Nephron progenitor cell (in vitro differentiated cells): ENCODE results near the gene QSOX1.

Experiments
- DNase-seq: peaks from one replicate; pipeline ENCODE4 v3.0.0; 2021
- H3K27ac Mint-ChIP-seq: 2 replicates; pipeline ENCODE4 v1.8.0; 2021; ENCODE audit warnings: mild to moderate bottlenecking, moderate library complexity, mixed read lengths
- H3K27me3 Mint-ChIP-seq: 2 replicates; pipeline ENCODE4 v1.8.0; 2021; ENCODE audit warnings: mild to moderate bottlenecking, low read depth, mixed read lengths; ENCODE audit not compliant: poor library complexity
- H3K36me3 Mint-ChIP-seq: 2 replicates; pipeline ENCODE4 v1.8.0; 2021; ENCODE audit warnings: low read depth, mixed read lengths
- H3K4me1 Mint-ChIP-seq: 2 replicates; pipeline ENCODE4 v1.8.0; 2021; ENCODE audit warnings: mixed read lengths
- H3K4me3 Mint-ChIP-seq: 2 replicates; pipeline ENCODE4 v1.8.0; 2021; ENCODE audit warnings: mild to moderate bottlenecking, moderate library complexity, mixed read lengths
- H3K9me3 Mint-ChIP-seq: 2 replicates; pipeline ENCODE4 v1.8.0; 2021; ENCODE audit warnings: mild to moderate bottlenecking, moderate library complexity, mixed read lengths
- CTCF ChIP-seq: fragments of 200-600 bp; sonication (generic); IDR thresholded peaks from 2 replicates; pipeline ENCODE4 v1.5.0; 2021; ENCODE audit warnings: antibody characterized with exemption

Gene QSOX1

GRCh38 chr1:180192172-180192571 is 37.5 kb downstream of the QSOX1 start:
- Mint-ChIP-seq H3K36me3 (peaks cover 41% of the 10 kb centered on the region), H3K9me3 (no peaks in the 10 kb centered on the region), H3K27ac (peak overlapping the region; percentile 52), H3K4me1 (peaks cover 10% of the 10 kb centered on the region), H3K4me3 (no peak overlapping the region), H3K27me3 (peaks cover 17% of the 10 kb centered on the region)
- DNase-seq: no peak
- no peak for TF ChIP-seq CTCF

- Mint-ChIP-seq H3K9me3 (no peaks in the 10 kb centered on the region), H3K4me1 (peaks cover 10% of the 10 kb centered on the region), H3K4me3 (no peak overlapping the region), H3K27ac (no peak overlapping the region), H3K36me3 (peaks cover 41% of the 10 kb centered on the region), H3K27me3 (peaks cover 17% of the 10 kb centered on the region)
- TF ChIP-seq CTCF: no peak
- no peak for DNase-seq
These were observed 38.7 kb downstream of the QSOX1 start for GRCh38 chr1:180193141-180194047.

GRCh38 chr1:180194048-180194425 is 39.4 kb downstream of the QSOX1 start:
- no peak for TF ChIP-seq CTCF
- Mint-ChIP-seq H3K27ac (no peak overlapping the region), H3K4me3 (no peak overlapping the region), H3K4me1 (peaks cover 10% of the 10 kb centered on the region), H3K36me3 (peaks cover 41% of the 10 kb centered on the region), H3K9me3 (no peaks in the 10 kb centered on the region), H3K27me3 (peaks cover 17% of the 10 kb centered on the region)
- DNase-seq: no peak

GRCh38 chr1:180194546-180195207 is 40.0 kb downstream of the QSOX1 start:
- DNase-seq: no peak
- Mint-ChIP-seq H3K27ac (no peak overlapping the region), H3K9me3 (no peaks in the 10 kb centered on the region), H3K27me3 (peaks cover 17% of the 10 kb centered on the region), H3K36me3 (peaks cover 39% of the 10 kb centered on the region), H3K4me3 (no peak overlapping the region), H3K4me1 (peaks cover 10% of the 10 kb centered on the region)
- TF ChIP-seq CTCF: no peak

- Mint-ChIP-seq H3K27ac (no peak overlapping the region), H3K9me3 (no peaks in the 10 kb centered on the region), H3K4me3 (no peak overlapping the region), H3K36me3 (peaks cover 37% of the 10 kb centered on the region), H3K27me3 (peaks cover 17% of the 10 kb centered on the region), H3K4me1 (peaks cover 10% of the 10 kb centered on the region)
- TF ChIP-seq CTCF: no peak
- DNase-seq: no peak
These were observed 40.7 kb downstream of the QSOX1 start for GRCh38 chr1:180195401-180195800.
